HFFc6 (cell line): ENCODE measurements around the gene PSD2. TPM values are rescaled to one million over a fixed set of nuclear protein-coding genes. Genes with fewer than 3 reads are reported as not detected.
A peak's percentile ranks its signal among the peaks of the same experiment; 100 is the strongest.

Source experiments
- DNase-seq: peaks from one replicate; pipeline ENCODE4 v3.0.0-alpha.2; 2018
- H3K27ac Mint-ChIP-seq: 2 replicates; pipeline ENCODE4 v1.8.0; 2020; ENCODE audit warnings: mild to moderate bottlenecking, mixed read lengths
- H3K27me3 Mint-ChIP-seq: 2 replicates; pipeline ENCODE4 v1.8.0; 2021; ENCODE audit warnings: mild to moderate bottlenecking, moderate library complexity, mixed read lengths; ENCODE audit not compliant: insufficient read depth
- H3K36me3 Mint-ChIP-seq: 2 replicates; pipeline ENCODE4 v1.8.0; 2021; ENCODE audit warnings: low read depth, mixed read lengths
- H3K4me1 Mint-ChIP-seq: 2 replicates; pipeline ENCODE4 v1.8.0; 2020; ENCODE audit warnings: low read depth, mixed read lengths
- H3K4me3 Mint-ChIP-seq: 2 replicates; pipeline ENCODE4 v1.8.0; 2020; ENCODE audit warnings: mild to moderate bottlenecking, moderate library complexity, mixed read lengths
- H3K9me3 Mint-ChIP-seq: 2 replicates; pipeline ENCODE4 v1.8.0; 2020; ENCODE audit warnings: mild to moderate bottlenecking, mixed read lengths
- total RNA-seq, 6 experiments: library from RNA; stranded (reverse); fragmentation: NEBNext Ultra II Directional; extraction: Animal tissue kit (Norgen Biotek cat#: 25700); gene quantifications; 2 replicates in 1 of 6; 3 replicates in 5 of 6; pipeline ENCODE4 v1.2.3, GENCODE V29; 2021
- TF ChIP-seq, protein P1 (sequence below): fragments of 200-600 bp; sonication (generic); IDR thresholded peaks from 2 replicates; pipeline ENCODE4 v1.5.0; 2021; ENCODE audit warnings: antibody characterized with exemption, mild to moderate bottlenecking

The PSD2 gene
- total RNA-seq, 6 experiments from 2014 or later: 0.02 to 0.14 (median 0.07) TPM; not detected in 1

DNA sequence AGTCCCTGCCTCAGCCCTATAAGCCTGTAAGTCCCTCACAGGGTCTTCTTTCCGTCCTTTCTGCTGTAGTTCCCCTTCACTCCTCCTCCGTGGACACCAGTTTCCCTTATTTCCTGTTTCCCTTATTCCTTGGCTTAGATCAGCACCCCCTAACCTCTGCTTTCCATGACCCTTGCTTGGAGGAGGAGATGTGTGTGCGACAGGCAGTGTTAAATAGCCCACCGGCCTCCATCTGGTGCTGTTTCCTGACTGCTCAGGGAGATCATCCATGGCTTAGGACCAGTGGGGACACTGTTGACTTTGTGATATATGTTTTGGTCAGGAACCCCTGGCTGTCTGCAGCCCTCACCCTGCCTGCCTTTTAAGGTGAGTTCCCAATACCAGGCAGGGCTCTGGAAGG is 34.1 kb upstream of the PSD2 start:
- Mint-ChIP-seq H3K9me3 (no peaks in the 10 kb centered on the region), H3K27ac (no peak overlapping the region), H3K4me1 (peaks cover 13% of the 10 kb centered on the region), H3K36me3 (no peaks in the 10 kb centered on the region), H3K4me3 (no peak overlapping the region), H3K27me3 (peaks cover 17% of the 10 kb centered on the region)
- TF ChIP-seq, protein P1, sequence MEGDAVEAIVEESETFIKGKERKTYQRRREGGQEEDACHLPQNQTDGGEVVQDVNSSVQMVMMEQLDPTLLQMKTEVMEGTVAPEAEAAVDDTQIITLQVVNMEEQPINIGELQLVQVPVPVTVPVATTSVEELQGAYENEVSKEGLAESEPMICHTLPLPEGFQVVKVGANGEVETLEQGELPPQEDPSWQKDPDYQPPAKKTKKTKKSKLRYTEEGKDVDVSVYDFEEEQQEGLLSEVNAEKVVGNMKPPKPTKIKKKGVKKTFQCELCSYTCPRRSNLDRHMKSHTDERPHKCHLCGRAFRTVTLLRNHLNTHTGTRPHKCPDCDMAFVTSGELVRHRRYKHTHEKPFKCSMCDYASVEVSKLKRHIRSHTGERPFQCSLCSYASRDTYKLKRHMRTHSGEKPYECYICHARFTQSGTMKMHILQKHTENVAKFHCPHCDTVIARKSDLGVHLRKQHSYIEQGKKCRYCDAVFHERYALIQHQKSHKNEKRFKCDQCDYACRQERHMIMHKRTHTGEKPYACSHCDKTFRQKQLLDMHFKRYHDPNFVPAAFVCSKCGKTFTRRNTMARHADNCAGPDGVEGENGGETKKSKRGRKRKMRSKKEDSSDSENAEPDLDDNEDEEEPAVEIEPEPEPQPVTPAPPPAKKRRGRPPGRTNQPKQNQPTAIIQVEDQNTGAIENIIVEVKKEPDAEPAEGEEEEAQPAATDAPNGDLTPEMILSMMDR: no peak
- no peak for DNase-seq

DNA sequence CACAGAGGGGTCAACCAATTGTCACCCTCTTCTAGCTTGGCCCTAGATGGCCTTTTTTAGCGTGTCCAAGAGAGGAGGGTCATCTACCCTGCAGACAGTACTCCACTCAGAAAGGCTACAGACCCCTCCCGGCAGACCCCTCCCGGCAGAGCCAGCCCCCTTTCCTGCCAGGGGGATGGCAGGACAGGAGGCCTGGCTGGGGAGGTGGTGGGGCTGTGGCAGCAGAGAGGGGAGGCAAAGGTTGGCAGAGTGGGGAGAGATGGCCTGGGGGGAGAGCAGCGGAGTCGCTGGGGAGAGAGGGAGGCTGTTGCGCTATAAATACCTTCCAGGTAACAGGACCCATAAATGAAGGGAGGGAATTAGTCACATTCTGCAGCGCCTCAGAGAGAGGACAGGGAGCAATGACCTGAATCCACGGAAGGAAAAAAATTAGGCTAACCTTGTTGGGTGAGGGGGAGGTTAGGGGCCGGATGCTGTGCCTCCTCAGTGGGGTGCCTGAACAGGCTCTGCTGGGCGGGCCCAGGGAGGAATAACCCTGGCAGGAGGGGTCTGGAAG is 32.9 kb upstream of the PSD2 start:
- Mint-ChIP-seq H3K4me1 (peaks cover 13% of the 10 kb centered on the region), H3K36me3 (no peaks in the 10 kb centered on the region), H3K9me3 (no peaks in the 10 kb centered on the region), H3K27me3 (peaks cover 12% of the 10 kb centered on the region), H3K27ac (no peak overlapping the region), H3K4me3 (no peak overlapping the region)
- TF ChIP-seq, protein P1: no peak
- no peak for DNase-seq

DNA sequence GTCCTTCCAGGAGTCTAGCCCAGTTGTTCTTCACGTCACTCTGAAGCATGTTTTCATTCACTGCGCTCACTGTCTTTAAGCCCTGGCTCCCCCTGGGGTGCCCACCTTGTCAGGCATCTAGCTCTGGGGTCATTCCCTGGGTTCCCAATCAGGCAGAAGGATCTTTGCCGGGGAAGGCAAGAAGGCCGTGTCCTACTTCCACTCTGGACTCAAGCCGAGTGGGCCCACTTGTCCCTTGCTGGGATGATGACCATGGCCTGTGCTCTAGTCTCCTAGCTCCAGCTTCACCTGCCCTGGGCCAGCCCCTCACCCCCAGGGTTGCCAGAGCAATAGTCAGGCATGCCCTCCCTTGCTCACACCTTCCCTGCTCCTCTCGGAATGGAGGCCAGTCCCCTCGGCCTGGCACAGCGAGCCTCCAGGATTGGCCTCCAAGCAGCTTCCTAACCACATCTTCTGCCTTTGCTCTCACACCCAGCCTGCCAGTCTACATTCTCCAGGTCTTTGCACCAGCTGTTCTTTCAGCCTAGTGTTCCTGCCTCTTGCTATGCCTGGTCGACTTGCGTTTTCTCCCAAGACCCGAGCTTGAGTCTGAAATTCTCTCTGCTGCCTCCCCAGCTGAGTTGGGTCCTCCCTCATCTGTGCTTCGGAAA is 32.2 kb upstream of the PSD2 start:
- Mint-ChIP-seq H3K27ac (no peak overlapping the region), H3K36me3 (no peaks in the 10 kb centered on the region), H3K4me3 (no peak overlapping the region), H3K27me3 (peaks cover 12% of the 10 kb centered on the region), H3K9me3 (no peaks in the 10 kb centered on the region), H3K4me1 (peaks cover 13% of the 10 kb centered on the region)
- TF ChIP-seq, protein P1: no peak
- no peak for DNase-seq

DNA sequence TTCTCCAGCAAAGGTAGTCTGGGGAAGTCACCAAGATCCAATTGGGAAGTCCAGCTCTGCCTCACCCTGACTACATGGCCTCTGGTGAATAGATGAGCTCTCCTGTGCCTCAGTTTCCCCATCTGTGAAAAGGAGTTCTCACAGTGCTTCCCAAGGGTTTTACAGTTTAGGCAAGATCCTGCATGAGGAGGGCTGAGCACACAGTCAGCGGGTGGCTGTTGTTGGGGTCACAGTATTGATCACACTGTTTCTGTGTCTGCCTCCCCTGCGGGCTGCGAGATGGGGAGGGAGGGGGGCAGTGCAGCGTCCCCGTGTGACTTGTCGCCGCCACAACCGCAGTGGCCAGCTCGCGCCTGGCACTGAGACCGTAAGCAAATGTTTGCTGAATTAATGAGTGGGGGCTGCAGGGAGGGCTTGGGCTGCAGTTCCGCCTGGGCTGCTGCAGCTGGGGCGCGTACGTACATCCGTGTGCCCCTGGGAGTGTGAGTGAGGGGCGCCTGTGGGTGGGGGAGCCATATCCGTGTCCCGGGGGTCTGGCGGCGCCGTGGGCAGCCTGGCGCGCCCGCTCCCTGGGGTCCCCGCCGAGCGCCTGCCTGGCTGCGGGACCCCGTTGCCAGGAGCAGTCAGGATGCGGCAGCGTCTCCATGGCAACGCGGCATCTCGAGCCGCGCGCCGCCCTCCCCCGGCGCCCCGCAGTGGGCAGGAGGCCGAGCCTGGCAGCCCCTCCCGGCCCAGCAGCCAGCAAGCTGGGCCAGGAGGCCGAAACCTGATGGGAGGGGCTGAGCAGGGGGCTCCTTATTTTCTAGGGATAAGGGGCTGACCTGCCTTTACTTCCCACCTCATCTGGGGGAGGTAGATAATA is 31.4 kb upstream of the PSD2 start:
- Mint-ChIP-seq H3K27me3 (peaks cover 12% of the 10 kb centered on the region), H3K36me3 (no peaks in the 10 kb centered on the region), H3K4me3 (no peak overlapping the region), H3K9me3 (no peaks in the 10 kb centered on the region), H3K4me1 (peaks cover 20% of the 10 kb centered on the region), H3K27ac (no peak overlapping the region)
- no peak for DNase-seq
- TF ChIP-seq, protein P1: no peak

DNA sequence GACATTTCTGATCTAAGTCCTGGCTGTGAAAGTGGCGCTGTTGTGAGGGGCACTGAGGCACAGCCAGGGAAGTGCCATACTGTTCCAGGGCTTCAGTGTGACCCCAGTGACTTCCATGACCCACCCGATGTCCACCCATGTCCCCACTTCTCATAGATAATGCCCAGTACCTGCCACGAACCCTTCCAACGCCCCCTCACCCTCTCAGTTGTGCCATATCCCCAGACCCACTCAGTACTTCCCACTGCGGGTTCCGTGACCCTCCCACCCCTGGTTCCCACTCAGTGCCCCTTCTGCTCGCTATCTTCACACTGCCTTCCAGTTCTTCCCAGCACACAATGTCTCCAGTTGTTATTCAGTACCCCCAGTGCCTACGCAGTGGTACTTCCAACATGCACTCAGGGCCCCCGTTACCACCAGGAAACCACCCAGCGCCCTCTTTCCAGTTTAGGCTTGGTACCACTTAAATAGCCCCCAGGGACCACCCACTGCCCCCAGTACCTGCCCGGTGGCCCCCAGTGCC is 30.7 kb upstream of the PSD2 start:
- Mint-ChIP-seq H3K9me3 (no peaks in the 10 kb centered on the region), H3K27me3 (peaks cover 12% of the 10 kb centered on the region), H3K4me3 (peak overlapping the region; percentile 72), H3K36me3 (no peaks in the 10 kb centered on the region), H3K4me1 (peaks cover 20% of the 10 kb centered on the region), H3K27ac (no peak overlapping the region)
- DNase-seq: no peak
- TF ChIP-seq, protein P1: no peak
